ENCODE measurements around the gene KNDC1.
"Not testable (repeated sequence)": the region's sequence is repeated elsewhere in the genome, so short reads cannot be mapped to it uniquely, and the experiment has no call there.

Gene KNDC1

GRCh38 chr10:133247681-133248333 is 87.8 kb downstream of the KNDC1 start:
- no peak for DNase-seq

GRCh38 chr10:133248334-133248715 is 88.3 kb downstream of the KNDC1 start:
- DNase-seq: no peak

DNA sequence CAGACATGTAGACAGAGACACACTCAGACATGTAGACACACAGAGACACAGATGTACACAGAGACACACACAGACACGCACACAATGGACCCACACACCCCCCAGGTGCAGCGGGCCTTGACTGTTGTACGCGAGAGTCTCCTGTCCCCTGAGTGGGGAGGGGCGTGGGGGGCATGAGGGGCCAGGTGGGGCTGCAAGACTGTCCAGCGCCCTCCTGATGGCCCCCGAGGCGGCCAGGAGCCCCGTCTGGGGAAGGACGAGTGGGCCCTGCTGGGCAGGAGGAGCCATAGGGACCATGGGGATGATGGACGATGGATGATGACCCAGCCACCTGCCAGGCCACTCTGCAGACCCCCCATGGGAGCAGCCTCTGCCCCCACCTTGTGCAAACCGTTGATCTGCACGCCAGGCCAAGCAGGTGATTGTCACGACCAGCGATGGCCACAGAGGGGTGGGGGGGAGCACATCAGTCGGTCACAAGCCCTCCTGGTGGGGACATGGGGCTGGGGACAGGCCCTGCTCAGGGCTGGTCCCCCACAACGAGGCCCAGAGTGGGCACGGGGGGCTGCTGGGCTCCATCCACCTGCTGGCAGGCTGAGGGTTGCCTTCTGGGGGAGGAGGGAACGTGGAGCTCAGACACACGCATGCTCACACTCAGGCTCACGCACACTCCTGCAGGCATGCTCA is 89.2 kb downstream of the KNDC1 start:
- DNase-seq: no peak

DNA sequence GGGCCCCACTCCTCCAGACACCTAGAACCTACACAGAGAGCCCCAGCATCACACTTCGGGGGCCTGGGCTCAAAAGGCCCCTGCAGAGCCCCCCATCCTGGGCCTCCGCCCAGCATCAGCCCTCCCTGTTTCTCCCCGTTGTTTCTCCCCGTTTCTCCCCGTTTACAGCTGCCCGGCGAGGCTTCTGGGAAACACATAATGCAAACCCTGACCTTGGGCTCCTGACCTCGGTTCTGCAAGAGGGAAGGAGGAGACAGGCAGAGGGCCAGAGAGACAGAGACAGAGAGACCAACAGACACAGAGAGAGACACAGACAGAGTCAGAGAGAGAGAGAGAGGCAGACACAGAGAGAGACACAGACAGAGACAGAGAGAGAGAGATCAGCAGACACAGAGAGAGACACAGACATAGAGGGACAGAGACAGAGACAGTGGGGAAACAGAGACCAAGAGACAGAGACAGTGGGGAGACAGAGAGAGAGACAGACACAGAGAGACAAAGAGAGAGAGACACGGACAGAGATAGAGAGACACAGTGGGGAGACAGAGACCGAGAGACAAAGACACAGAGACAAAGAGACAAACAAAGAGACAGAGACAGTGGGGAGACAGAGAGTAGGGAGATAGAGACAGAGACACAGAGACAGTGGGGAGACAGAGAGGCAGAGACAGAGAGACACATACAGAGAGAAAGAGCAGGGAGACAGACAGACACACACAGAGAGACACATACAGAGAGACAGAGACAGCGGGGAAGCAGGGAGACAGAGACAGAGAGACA is 90.1 kb downstream of the KNDC1 start:
- DNase-seq: no peak

DNA sequence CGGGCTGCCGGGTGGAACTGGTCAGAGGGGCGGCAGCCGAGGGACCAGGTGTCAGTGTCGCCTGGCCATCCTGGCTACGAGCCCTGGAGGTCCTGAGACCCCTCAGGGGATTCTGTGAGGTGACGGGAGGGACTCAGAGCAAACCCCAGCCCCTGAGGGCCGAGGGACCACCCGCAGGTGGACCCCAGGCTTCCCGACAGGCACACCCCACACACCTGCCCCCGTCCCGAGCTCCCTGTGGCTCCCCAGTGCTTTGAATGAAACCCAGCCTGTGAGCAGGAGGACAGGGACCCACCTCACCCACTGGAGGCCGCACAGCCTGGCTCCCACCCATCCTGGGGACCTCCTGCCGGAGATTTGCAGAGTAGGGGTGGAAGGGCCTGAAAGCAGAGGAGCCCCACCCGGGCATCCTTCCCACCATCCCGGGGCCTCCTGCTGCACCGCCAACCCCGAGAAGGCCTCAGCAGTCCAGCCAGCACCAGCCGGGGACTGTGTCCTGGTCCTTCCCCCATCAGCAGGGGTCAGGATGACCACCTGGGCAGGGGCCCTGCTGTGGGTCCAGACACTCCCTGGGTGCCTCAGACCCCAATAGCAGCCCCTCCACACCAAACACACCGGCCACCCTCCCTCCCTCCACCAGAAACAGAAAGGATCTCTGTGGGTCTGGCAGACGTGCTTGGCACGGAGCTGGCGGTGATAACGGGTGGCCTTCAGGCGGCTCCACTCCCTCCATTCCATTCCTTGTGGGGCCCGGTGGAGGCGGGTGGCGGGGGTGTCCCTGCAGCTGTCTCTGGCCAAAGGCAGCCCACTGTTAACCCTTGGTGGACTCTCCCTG is 91.6 kb downstream of the KNDC1 start:
- DNase-seq: no peak

- no peak for DNase-seq
Observed at GRCh38 chr10:133252223-133252552, 92.2 kb downstream of the KNDC1 start.

- DNase-seq: no peak
Observed at GRCh38 chr10:133253361-133253955, 93.4 kb downstream of the KNDC1 start.

- DNase-seq: no peak
Observed at GRCh38 chr10:133254421-133255120, 94.6 kb downstream of the KNDC1 start.

DNA sequence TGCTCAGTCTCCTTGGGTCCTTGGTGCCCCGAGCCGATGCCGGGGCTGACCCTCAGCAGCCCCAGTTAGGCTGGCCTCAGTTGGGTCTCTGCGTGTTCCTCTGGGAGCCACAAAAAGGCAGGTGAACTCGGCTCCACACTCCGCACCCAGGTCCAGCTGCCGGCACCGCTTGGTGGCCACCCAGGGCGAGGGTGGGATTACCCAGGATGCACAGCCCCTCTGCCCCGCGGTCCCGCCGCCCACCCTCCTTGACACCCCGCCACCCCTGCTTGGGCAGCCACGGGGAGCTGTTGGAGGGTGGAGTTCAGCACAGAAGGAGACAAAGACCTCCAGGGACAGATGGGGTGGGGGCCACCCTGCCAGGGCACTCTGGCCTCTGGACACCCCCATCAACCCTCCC is 95.3 kb downstream of the KNDC1 start:
- DNase-seq: no peak

GRCh38 chr10:133257489-133258065 is 97.6 kb downstream of the KNDC1 start:
- DNase-seq: no peak

GRCh38 chr10:133258066-133258817 is 98.2 kb downstream of the KNDC1 start:
- DNase-seq: no peak

GRCh38 chr10:133258818-133259601 is 99.0 kb downstream of the KNDC1 start:
- no peak for DNase-seq

GRCh38 chr10:133259602-133259989 is 99.6 kb downstream of the KNDC1 start:
- DNase-seq: no peak

GRCh38 chr10:133260895-133261725 is 101.1 kb downstream of the KNDC1 start:
- no peak for DNase-seq

GRCh38 chr10:133261726-133262325 is 101.8 kb downstream of the KNDC1 start:
- DNase-seq: no peak

GRCh38 chr10:133262696-133263095 is 102.7 kb downstream of the KNDC1 start:
- no peak for DNase-seq

DNA sequence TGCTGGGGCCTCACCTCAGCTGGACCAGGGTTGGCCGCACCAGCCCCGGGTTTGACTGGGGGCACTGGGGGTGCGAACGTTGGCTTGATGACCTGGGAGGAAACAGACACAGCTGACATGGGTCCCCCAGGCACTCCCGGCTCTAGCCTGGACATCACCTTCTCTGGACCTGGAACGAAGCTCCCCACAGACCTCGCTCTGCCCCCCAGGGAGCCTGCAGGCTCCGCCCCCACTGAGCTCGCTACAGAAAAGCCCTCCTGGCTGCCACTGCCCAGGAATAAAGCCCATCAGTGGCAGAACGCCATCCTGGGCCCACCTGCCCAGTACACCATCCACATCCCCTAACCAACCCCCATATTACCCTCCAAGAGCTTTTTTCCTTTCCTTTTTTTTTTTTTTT is 103.7 kb downstream of the KNDC1 start:
- no peak for DNase-seq

- no peak for DNase-seq
Observed at GRCh38 chr10:133264461-133264860, 104.4 kb downstream of the KNDC1 start.

GRCh38 chr10:133265052-133265451 is 105.0 kb downstream of the KNDC1 start:
- not testable (repeated sequence) for DNase-seq

Data from NCI-H2081 treated with DMSO at 0.1 percent for 48 hours (cell line).